H1 (cell line): Measurements from ENCODE around the gene LTBP4. TPM values are rescaled to one million over a fixed set of nuclear protein-coding genes. Genes with fewer than 3 reads are reported as not detected.

Experiments
- CEBPB ChIP-seq: IDR thresholded peaks from 2 replicates; pipeline ENCODE4 v1.6.1; 2012; ENCODE audit warnings: low read depth, low read length
- GTF2F1 ChIP-seq: IDR thresholded peaks from 2 replicates; pipeline ENCODE4 v1.6.1; 2012; ENCODE audit warnings: low read depth, low read length, improper control_type of control experiment, borderline replicate concordance
- NRF1 ChIP-seq: IDR thresholded peaks from 2 replicates; pipeline ENCODE4 v1.6.1; 2011; ENCODE audit warnings: mild to moderate bottlenecking, low read depth, low read length, improper control_type of control experiment
- SIX5 ChIP-seq: IDR thresholded peaks from 2 replicates; pipeline ENCODE4 v1.6.1; 2011; ENCODE audit warnings: mild to moderate bottlenecking, low read depth, low read length
- SUZ12 ChIP-seq: fragments of 200-600 bp; sonication (generic); IDR thresholded peaks from 2 replicates; pipeline ENCODE4 v1.6.1; 2012; ENCODE audit warnings: mild to moderate bottlenecking, inconsistent platforms, low read length, moderate library complexity, mixed read lengths
- polyA plus RNA-seq, 7 experiments: library from polyadenylated mRNA; depleted of rRNA in 3 of 7; stranded (reverse) in 5 of 7; unstranded in 2 of 7; fragments of >200 nt in 5 of 7; fragments of 200-250 nt in 2 of 7; gene quantifications; 1 replicate in 5 of 7; 2 replicates in 1 of 7; 4 replicates in 1 of 7; pipeline versions ENCODE4 v1.2.1 to v1.2.3, GENCODE V29; 2011 to 2013; ENCODE audit warnings: missing spikeins in 2 of 7, mixed read lengths in 2 of 7
- total RNA-seq: library from RNA; stranded (reverse); fragmentation: NEBNext Ultra II Directional; extraction: Animal tissue kit (Norgen Biotek cat#: 25700); gene quantifications from 2 replicates; pipeline ENCODE4 v1.2.1, GENCODE V29; 2021
- TF ChIP-seq, protein P1 (sequence below): fragments of 300-600 bp; sonication (generic); IDR thresholded peaks from 2 replicates; pipeline ENCODE4 v1.7.1; 2012; ENCODE audit warnings: low read length, moderate library complexity, mild to moderate bottlenecking, inconsistent platforms; ENCODE audit not compliant: insufficient replicate concordance
- TF ChIP-seq, protein P2 (sequence below): IDR thresholded peaks from 2 replicates; pipeline ENCODE4 v1.6.1; 2012; ENCODE audit warnings: inconsistent platforms
- TF ChIP-seq, protein P3 (sequence below): IDR thresholded peaks from 2 replicates; pipeline ENCODE4 v1.6.1; 2012; ENCODE audit warnings: low read length, inconsistent platforms

The LTBP4 gene
- total and polyA plus RNA-seq, 2 of the 8 experiments (the other 6 are each of a cell fraction or from before 2014, with no cell fraction given): 54.5 to 77.1 TPM

DNA sequence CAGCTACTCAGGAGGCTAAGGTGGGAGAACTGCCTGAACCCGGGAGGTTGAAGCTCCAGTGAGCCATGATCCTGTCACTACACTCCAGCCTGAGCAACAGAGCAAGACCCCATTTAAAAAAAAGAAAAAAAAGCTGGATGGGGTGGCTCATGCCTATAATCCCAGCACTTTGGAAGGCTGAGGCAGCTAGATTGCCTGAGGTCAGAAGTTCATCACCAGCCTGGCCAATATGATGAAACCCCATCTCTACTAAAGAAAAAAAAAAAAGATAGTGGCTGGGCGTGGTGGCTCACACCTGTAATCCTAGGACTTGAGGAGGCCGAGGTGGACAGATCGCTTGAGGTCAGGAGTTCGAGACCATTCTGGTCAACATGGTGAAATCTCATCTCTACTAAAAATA, 15.0 kb downstream of the LTBP4 start (continued):
- TF ChIP-seq, protein P1, sequence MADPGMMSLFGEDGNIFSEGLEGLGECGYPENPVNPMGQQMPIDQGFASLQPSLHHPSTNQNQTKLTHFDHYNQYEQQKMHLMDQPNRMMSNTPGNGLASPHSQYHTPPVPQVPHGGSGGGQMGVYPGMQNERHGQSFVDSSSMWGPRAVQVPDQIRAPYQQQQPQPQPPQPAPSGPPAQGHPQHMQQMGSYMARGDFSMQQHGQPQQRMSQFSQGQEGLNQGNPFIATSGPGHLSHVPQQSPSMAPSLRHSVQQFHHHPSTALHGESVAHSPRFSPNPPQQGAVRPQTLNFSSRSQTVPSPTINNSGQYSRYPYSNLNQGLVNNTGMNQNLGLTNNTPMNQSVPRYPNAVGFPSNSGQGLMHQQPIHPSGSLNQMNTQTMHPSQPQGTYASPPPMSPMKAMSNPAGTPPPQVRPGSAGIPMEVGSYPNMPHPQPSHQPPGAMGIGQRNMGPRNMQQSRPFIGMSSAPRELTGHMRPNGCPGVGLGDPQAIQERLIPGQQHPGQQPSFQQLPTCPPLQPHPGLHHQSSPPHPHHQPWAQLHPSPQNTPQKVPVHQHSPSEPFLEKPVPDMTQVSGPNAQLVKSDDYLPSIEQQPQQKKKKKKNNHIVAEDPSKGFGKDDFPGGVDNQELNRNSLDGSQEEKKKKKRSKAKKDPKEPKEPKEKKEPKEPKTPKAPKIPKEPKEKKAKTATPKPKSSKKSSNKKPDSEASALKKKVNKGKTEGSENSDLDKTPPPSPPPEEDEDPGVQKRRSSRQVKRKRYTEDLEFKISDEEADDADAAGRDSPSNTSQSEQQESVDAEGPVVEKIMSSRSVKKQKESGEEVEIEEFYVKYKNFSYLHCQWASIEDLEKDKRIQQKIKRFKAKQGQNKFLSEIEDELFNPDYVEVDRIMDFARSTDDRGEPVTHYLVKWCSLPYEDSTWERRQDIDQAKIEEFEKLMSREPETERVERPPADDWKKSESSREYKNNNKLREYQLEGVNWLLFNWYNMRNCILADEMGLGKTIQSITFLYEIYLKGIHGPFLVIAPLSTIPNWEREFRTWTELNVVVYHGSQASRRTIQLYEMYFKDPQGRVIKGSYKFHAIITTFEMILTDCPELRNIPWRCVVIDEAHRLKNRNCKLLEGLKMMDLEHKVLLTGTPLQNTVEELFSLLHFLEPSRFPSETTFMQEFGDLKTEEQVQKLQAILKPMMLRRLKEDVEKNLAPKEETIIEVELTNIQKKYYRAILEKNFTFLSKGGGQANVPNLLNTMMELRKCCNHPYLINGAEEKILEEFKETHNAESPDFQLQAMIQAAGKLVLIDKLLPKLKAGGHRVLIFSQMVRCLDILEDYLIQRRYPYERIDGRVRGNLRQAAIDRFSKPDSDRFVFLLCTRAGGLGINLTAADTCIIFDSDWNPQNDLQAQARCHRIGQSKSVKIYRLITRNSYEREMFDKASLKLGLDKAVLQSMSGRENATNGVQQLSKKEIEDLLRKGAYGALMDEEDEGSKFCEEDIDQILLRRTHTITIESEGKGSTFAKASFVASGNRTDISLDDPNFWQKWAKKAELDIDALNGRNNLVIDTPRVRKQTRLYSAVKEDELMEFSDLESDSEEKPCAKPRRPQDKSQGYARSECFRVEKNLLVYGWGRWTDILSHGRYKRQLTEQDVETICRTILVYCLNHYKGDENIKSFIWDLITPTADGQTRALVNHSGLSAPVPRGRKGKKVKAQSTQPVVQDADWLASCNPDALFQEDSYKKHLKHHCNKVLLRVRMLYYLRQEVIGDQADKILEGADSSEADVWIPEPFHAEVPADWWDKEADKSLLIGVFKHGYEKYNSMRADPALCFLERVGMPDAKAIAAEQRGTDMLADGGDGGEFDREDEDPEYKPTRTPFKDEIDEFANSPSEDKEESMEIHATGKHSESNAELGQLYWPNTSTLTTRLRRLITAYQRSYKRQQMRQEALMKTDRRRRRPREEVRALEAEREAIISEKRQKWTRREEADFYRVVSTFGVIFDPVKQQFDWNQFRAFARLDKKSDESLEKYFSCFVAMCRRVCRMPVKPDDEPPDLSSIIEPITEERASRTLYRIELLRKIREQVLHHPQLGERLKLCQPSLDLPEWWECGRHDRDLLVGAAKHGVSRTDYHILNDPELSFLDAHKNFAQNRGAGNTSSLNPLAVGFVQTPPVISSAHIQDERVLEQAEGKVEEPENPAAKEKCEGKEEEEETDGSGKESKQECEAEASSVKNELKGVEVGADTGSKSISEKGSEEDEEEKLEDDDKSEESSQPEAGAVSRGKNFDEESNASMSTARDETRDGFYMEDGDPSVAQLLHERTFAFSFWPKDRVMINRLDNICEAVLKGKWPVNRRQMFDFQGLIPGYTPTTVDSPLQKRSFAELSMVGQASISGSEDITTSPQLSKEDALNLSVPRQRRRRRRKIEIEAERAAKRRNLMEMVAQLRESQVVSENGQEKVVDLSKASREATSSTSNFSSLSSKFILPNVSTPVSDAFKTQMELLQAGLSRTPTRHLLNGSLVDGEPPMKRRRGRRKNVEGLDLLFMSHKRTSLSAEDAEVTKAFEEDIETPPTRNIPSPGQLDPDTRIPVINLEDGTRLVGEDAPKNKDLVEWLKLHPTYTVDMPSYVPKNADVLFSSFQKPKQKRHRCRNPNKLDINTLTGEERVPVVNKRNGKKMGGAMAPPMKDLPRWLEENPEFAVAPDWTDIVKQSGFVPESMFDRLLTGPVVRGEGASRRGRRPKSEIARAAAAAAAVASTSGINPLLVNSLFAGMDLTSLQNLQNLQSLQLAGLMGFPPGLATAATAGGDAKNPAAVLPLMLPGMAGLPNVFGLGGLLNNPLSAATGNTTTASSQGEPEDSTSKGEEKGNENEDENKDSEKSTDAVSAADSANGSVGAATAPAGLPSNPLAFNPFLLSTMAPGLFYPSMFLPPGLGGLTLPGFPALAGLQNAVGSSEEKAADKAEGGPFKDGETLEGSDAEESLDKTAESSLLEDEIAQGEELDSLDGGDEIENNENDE: no peak
- TF ChIP-seq GTF2F1 (no peak), NRF1 (no peak), SUZ12 (no peak), CEBPB (no peak), SIX5 (no peak)
- TF ChIP-seq, protein P2, sequence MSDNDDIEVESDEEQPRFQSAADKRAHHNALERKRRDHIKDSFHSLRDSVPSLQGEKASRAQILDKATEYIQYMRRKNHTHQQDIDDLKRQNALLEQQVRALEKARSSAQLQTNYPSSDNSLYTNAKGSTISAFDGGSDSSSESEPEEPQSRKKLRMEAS: no peak
- TF ChIP-seq, protein P3, sequence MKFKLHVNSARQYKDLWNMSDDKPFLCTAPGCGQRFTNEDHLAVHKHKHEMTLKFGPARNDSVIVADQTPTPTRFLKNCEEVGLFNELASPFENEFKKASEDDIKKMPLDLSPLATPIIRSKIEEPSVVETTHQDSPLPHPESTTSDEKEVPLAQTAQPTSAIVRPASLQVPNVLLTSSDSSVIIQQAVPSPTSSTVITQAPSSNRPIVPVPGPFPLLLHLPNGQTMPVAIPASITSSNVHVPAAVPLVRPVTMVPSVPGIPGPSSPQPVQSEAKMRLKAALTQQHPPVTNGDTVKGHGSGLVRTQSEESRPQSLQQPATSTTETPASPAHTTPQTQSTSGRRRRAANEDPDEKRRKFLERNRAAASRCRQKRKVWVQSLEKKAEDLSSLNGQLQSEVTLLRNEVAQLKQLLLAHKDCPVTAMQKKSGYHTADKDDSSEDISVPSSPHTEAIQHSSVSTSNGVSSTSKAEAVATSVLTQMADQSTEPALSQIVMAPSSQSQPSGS: no peak
